ENCODE data around the gene GPC2.

- TF ChIP-seq CTCF (IDR thresholded peaks at IDR 0.05) (no peak), POLR2A (IDR thresholded peaks at IDR 0.05) (no peak)
Observed at GRCh38 chr7:100209493-100209892, 32.3 kb upstream of the GPC2 start.
